Measurements from ENCODE around the gene DMGDH.
A peak's percentile ranks its signal among the peaks of the same experiment; 100 is the strongest.

The DMGDH gene

GRCh38 chr5:79075646-79076426 lies 6.4 kb upstream of the DMGDH start:
- TF ChIP-seq CTCF (IDR thresholded peaks at IDR 0.05; ENCODE audit: low read depth, low read length) = peak; percentile 13; the same call in 1 of the 2 replicates
- Histone ChIP-seq H3K27me3 (ENCODE audit: insufficient read depth, low read depth, severe bottlenecking) (no peaks in the 10 kb centered on the region), H3K36me3 (no peaks in the 10 kb centered on the region; the same call in 1 of the 2 replicates), H3K27ac (no peak overlapping the region), H3K9me3 (ENCODE audit: severe bottlenecking) (peaks cover 5% of the 10 kb centered on the region), H3K4me3 (ENCODE audit: low read depth, low read length) (no peak overlapping the region)
- DNase-seq = no peak

- peaks cover 5% of the 10 kb centered on the region for H3K9me3 ChIP-seq (ENCODE audit: severe bottlenecking)
- H3K27me3 ChIP-seq (ENCODE audit: insufficient read depth, low read depth, severe bottlenecking) = no peaks in the 10 kb centered on the region
- H3K36me3 ChIP-seq = no peaks in the 10 kb centered on the region; the same call in 1 of the 2 replicates
- no peak for DNase-seq
- no peak overlapping the region for H3K4me3 ChIP-seq (ENCODE audit: low read depth, low read length)
- TF ChIP-seq CTCF (IDR thresholded peaks at IDR 0.05; ENCODE audit: low read depth, low read length) = no peak
- no peak overlapping the region for H3K27ac ChIP-seq
Observed at GRCh38 chr5:79074641-79075040, 5.2 kb upstream of the DMGDH start.

GRCh38 chr5:79070350-79070667 lies 835 bp upstream of the DMGDH start:
- no peak for DNase-seq
- H3K9me3 ChIP-seq (ENCODE audit: severe bottlenecking) = peaks cover 5% of the 10 kb centered on the region
- no peak for TF ChIP-seq CTCF (IDR thresholded peaks at IDR 0.05; ENCODE audit: low read depth, low read length)
- H3K36me3 ChIP-seq = no peaks in the 10 kb centered on the region; the same call in 1 of the 2 replicates
- no peak overlapping the region for H3K4me3 ChIP-seq (ENCODE audit: low read depth, low read length)
- no peak overlapping the region for H3K27ac ChIP-seq
- no peaks in the 10 kb centered on the region for H3K27me3 ChIP-seq (ENCODE audit: insufficient read depth, low read depth, severe bottlenecking)

GRCh38 chr5:79062436-79062835 lies 7.0 kb downstream of the DMGDH start:
- no peak for DNase-seq

GRCh38 chr5:79059674-79060073 lies 9.8 kb downstream of the DMGDH start:
- DNase-seq = no peak

More at GRCh38 chr5:79062436-79062835, 7.0 kb downstream of the DMGDH start:
- no peak overlapping the region for H3K27ac ChIP-seq
- H3K27me3 ChIP-seq (ENCODE audit: insufficient read depth, low read depth, severe bottlenecking) = no peaks in the 10 kb centered on the region
- peaks cover 3% of the 10 kb centered on the region for H3K9me3 ChIP-seq (ENCODE audit: severe bottlenecking)
- no peak overlapping the region for H3K4me3 ChIP-seq (ENCODE audit: low read depth, low read length)
- H3K36me3 ChIP-seq = no peaks in the 10 kb centered on the region
- no peak for TF ChIP-seq CTCF (IDR thresholded peaks at IDR 0.05; ENCODE audit: low read depth, low read length)

More at GRCh38 chr5:79059674-79060073, 9.8 kb downstream of the DMGDH start:
- Histone ChIP-seq H3K4me3 (ENCODE audit: low read depth, low read length) (no peak overlapping the region), H3K27me3 (ENCODE audit: insufficient read depth, low read depth, severe bottlenecking) (no peaks in the 10 kb centered on the region), H3K9me3 (ENCODE audit: severe bottlenecking) (peaks cover 3% of the 10 kb centered on the region), H3K27ac (no peak overlapping the region), H3K36me3 (no peaks in the 10 kb centered on the region)
- no peak for TF ChIP-seq CTCF (IDR thresholded peaks at IDR 0.05; ENCODE audit: low read depth, low read length)
